GM21737 (cell line): Measurements from ENCODE around the gene ARHGAP24.
"Not testable (repeated sequence)": the region's sequence is repeated elsewhere in the genome, so short reads cannot be mapped to it uniquely, and the experiment has no call there.

Experiments used
- ATAC-seq: cut with Tn5 transposase; IDR thresholded peaks from one replicate; pipeline ENCODE4 v1.9.1; 2021; ENCODE audit warnings: mild to moderate bottlenecking, moderate library complexity; ENCODE audit not compliant: unreplicated experiment

ARHGAP24 gene

GRCh38 chr4:85889314-85889713, 414.4 kb downstream of the ARHGAP24 start:
- ATAC-seq: no peak

DNA sequence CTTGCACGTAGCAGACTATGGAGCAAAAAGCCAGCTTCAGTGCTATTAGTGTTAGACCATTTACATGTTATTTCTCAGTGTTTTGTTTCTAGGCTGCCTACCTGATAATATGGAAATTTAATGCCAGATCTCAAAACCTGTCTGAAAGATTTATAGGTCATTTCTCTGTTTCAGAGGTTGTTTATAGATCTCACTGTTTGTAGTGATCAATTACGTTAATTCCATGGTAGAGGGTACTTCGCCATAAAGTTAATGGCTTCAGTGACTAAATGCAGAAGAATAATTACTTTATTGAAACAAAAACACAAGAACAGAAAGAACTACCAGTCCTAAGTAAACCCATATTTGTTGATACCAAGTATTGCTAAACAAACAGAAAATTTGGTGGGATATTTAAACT, 420.8 kb downstream of the ARHGAP24 start:
- no peak for ATAC-seq

GRCh38 chr4:85898231-85898630, 423.3 kb downstream of the ARHGAP24 start:
- ATAC-seq: no peak

DNA sequence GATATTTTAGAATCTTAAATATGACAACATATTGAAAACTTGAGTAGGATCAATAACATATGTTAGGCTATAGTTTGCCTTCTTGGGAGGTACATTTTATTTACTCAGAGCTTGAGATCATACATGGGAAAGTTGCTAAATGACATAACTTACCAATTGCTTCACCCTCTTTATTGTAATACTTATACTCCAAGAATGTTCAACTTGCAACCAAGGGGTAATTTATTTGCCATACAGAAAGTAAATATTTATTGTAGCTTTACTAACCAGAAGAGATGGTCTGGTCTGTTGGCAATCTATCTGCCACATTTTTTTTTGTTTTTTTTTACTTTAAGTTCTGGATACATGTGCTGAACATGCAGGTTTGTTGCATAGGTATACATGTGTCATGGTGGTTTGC, 426.6 kb downstream of the ARHGAP24 start:
- ATAC-seq: no peak

DNA sequence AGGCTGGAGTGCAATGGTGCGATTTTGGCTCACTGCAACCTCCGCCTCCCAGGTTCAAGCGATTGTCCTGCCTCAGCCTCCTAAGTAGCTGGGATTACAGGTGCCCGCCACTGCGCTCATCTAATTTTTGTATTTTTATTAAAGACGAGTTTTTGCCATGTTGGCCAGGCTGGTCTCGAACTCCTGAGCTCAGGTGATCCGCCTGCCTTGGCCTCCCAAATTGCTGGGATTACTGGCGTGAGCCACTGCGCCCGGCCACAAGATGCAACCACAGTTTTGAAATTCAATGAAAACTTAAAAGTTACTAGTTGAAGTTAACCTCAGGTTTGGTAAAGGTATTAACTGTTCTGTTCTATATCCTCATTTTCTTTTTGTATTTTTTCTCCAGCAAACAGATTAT, 427.7 kb downstream of the ARHGAP24 start:
- ATAC-seq: not testable (repeated sequence)

- ATAC-seq: no peak
Measured at GRCh38 chr4:85905761-85906160, 430.8 kb downstream of the ARHGAP24 start.

DNA sequence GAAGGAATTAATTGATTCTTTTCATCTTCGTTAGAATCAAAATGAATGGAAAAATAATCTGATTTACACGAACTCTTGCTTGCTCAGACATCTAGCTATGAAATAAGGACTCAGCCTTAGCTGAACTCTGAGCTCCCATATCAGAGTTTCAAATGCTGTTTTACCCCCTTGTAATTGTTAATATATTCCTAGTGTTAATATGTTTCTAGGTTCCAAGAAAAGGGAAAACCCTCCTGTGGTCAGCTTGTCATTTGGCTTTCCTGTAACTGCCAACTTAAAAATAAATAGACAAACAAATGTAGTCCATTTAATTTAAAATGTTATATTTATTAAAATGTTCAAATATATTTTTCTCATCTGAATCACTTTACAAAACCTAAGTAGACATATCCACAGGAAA, 432.1 kb downstream of the ARHGAP24 start:
- no peak for ATAC-seq

GRCh38 chr4:85909851-85910250, 434.9 kb downstream of the ARHGAP24 start:
- no peak for ATAC-seq

- ATAC-seq: no peak
Measured at GRCh38 chr4:85910985-85911384, 436.0 kb downstream of the ARHGAP24 start.

GRCh38 chr4:85913931-85914694, 439.2 kb downstream of the ARHGAP24 start:
- ATAC-seq: no peak

- ATAC-seq: not testable (repeated sequence)
Measured at GRCh38 chr4:85915570-85915969, 440.6 kb downstream of the ARHGAP24 start.

DNA sequence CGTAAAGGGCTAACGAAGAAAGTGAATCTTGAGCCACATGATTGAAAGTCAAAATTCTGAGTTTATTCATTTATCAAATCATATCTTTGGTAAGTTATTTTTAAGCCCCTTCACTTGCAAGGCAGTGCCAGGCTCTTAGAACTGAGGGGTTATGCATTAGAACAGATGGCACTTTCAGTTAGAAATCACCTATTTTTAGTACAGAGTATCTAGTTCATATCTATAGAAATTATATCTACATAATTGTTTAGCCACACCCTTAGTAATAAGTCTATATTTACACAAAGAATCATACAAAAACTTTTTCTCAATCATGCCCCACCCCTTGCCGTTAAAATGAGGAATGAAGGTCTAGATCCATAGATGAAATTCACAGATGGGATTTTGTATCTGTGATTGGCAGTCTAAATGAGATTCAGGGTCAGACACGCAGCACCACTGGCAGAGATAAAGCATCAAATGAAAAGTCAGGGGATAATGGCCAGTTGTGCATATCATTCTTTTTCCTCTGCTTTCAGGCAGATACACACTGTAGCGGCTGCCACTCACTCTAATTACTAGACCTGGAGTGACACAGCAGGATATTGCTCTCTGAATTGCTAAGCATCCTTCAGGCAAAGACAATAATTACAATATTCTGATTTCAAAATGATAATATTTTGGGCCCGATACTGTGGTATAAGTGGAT, 444.4 kb downstream of the ARHGAP24 start:
- ATAC-seq: no peak

- no peak for ATAC-seq
Measured at GRCh38 chr4:85925071-85925470, 450.1 kb downstream of the ARHGAP24 start.

GRCh38 chr4:85928775-85929591, 454.0 kb downstream of the ARHGAP24 start:
- ATAC-seq: no peak

GRCh38 chr4:85929961-85930665, 455.2 kb downstream of the ARHGAP24 start:
- no peak for ATAC-seq

- ATAC-seq: no peak
Measured at GRCh38 chr4:85932500-85933290, 457.7 kb downstream of the ARHGAP24 start.

DNA sequence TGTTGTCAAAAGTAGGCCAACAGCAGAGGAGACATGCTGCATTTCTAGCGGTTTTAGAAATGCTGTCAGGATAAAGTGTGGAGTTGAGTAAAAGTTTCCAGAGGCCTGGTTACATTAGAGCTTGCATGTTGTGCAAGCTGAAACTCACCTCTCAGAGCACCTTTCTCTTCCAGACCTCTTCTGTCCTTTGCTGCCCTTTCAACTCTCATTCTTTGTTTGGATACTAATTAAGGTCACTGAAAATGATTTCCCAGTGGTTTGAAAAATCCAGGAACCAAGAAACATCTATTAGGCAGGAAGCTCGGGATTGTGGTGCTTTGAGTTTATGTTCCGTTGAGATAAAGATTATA, 458.3 kb downstream of the ARHGAP24 start:
- ATAC-seq: no peak

- no peak for ATAC-seq
Measured at GRCh38 chr4:85937507-85937906, 462.6 kb downstream of the ARHGAP24 start.

DNA sequence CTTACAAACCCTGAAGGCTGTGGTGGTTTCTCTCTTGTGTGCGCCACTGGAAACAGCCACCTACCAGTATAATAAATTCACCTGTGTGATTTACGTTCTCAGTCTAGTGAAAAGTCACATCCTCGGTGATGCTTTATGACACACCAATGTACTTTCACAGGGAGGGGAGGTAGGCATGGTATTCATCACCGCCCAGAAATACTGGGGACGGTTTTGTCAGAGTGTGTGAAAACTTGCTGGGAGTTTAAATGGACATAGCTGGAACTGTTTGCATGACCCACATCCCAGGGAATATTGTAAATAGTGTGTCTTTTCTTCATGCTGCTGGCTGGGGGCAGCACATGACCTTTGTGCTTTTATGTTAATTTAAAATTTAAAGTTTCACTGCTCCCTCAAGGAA, 463.1 kb downstream of the ARHGAP24 start:
- ATAC-seq: no peak

DNA sequence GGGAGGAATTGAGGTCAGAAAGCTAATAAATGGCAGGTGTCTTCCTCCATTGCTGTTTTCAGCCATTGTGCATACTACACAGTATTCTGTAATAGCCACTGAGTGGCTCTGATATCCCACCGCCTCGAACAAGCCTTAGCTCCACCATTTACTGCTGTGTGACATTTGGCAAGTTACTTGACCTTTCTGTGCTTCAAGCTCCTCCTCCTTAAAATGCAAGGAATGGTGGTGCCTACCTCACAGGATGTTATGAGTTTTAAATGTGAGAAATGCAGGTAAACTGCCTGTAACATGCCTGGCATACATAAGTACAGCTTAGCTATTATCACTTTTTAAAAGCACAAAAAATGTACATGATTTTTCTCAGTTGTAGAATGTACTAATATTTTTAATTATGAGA, 464.0 kb downstream of the ARHGAP24 start:
- ATAC-seq: no peak
